Measurements from ENCODE around the gene MSL3. TPM values are rescaled to one million over a fixed set of nuclear protein-coding genes. Genes with fewer than 3 reads are reported as not detected.

The MSL3 gene
- total RNA-seq, 4 donors from 2014 or later: 14.2 to 29.6 (median 17.6) TPM

DNA sequence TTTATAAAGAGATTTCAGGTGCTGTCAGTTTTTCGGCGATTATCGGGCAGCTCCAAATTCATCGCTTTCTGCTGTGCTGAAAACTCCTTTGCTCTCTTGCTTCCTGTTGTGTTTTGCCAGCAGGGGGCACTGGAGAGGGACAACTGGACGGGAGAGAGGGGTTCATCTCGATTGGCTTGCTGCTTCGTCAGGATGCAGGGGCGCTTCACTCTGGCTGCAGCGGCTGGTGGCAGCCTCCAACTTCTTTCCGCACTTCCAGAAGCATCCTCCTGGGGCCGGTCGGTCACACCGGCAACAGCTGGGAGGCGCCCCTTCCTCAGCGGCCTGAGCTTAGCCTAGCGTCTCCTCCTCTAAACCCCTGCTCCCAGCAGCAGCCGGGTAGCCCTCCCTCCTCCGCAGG, 29.5 kb downstream of the MSL3 start:
- TF ChIP-seq, protein P1, sequence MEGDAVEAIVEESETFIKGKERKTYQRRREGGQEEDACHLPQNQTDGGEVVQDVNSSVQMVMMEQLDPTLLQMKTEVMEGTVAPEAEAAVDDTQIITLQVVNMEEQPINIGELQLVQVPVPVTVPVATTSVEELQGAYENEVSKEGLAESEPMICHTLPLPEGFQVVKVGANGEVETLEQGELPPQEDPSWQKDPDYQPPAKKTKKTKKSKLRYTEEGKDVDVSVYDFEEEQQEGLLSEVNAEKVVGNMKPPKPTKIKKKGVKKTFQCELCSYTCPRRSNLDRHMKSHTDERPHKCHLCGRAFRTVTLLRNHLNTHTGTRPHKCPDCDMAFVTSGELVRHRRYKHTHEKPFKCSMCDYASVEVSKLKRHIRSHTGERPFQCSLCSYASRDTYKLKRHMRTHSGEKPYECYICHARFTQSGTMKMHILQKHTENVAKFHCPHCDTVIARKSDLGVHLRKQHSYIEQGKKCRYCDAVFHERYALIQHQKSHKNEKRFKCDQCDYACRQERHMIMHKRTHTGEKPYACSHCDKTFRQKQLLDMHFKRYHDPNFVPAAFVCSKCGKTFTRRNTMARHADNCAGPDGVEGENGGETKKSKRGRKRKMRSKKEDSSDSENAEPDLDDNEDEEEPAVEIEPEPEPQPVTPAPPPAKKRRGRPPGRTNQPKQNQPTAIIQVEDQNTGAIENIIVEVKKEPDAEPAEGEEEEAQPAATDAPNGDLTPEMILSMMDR (IDR thresholded peaks at IDR 0.05): peak; percentile 19 to 48 (median 36)
- TF ChIP-seq POLR2A (IDR thresholded peaks at IDR 0.05): no peak
- DNase-seq: no peak
- WGBS, 2 donors: 33 to 44% methylated on average over 9 to 16 of the region's 18 CpGs
- intact Hi-C loops (cut with DNase I): no loop called here
- Histone ChIP-seq H3K4me1 (no peaks in the 10 kb centered on the region), H3K27me3 (no peaks in the 10 kb centered on the region), H3K27ac (no peak overlapping the region), H3K9me3 (no peaks in the 10 kb centered on the region), H3K36me3 (no peaks in the 10 kb centered on the region), H3K4me3 (peak overlapping the region in 3 of 4 donors; percentile 19 to 35 (median 26))

DNA sequence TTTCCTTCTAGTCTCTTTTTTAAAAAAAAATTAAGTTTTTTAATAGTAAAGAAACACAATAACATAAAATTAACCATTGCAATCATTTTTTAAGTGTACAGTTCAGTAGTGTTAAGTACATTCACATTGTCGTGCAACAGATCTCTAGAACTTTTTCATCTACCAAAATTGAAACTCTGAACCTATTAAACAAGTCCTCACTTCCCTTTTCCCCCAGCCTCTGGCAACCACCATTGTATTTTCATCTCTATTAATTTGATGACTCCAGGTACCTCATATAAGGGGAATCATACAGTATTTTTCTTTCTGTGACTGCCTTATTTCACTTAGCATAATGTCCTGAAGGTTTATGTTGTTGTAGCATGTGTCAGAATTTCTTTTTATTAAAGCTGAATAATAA, 31.8 kb downstream of the MSL3 start:
- Histone ChIP-seq H3K4me3 (no peak overlapping the region), H3K27ac (no peak overlapping the region), H3K36me3 (no peaks in the 10 kb centered on the region), H3K4me1 (no peaks in the 10 kb centered on the region), H3K27me3 (no peaks in the 10 kb centered on the region), H3K9me3 (no peaks in the 10 kb centered on the region)
- 47 to 73% methylated on average over 1 of the region's 1 CpG for WGBS, 2 donors
- TF ChIP-seq, protein P1 (IDR thresholded peaks at IDR 0.05): no peak
- no peak for TF ChIP-seq POLR2A (IDR thresholded peaks at IDR 0.05)
- intact Hi-C loops (cut with DNase I): no loop called here
- no peak for DNase-seq

DNA sequence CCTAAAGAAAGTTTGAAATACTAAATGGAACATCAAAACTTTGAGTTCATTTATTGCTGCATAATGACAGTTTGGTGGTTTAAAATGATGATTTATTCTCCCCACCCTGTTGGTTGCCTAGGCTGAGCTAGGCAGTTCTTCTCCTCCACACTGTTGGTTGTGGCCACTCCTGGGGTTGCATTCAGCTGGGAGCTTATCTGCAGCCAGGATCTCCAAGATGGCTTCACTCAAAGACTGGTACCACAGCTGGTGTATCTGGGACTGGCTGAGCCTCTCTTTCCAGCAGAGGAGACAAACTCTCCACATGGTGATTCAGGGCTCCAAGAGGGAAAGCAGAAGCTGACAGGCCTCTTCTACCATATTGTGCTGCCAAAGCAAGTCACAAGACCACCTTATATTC, 33.1 kb downstream of the MSL3 start:
- Histone ChIP-seq H3K9me3 (no peaks in the 10 kb centered on the region), H3K4me3 (no peak overlapping the region), H3K4me1 (no peaks in the 10 kb centered on the region), H3K36me3 (no peaks in the 10 kb centered on the region), H3K27ac (no peak overlapping the region), H3K27me3 (no peaks in the 10 kb centered on the region)
- no peak for DNase-seq
- TF ChIP-seq POLR2A (IDR thresholded peaks at IDR 0.05): no peak
- TF ChIP-seq, protein P1 (IDR thresholded peaks at IDR 0.05): no peak
- intact Hi-C loops (cut with DNase I): no loop called here

DNA sequence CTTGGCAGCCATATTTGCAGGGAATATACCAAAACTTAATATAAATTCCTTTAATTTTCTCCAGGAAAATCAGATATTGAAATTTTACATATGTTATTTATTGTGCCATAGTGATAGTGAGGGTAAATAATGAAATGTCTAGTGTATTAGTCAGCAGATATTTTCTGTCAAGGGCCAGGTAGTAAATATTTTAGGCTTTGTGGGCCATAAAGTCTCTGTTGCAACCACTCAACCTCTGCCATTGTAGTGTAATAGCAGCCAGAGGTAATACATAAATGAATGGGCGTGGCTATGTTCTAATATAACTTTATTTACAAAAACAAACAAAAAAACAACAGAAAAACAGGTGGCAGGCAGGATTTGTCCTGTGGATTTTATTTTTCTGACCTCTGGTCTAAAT, 33.5 kb downstream of the MSL3 start:
- no peak for DNase-seq
- Histone ChIP-seq H3K27me3 (no peaks in the 10 kb centered on the region), H3K4me1 (no peaks in the 10 kb centered on the region), H3K9me3 (no peaks in the 10 kb centered on the region), H3K27ac (no peak overlapping the region), H3K4me3 (no peak overlapping the region), H3K36me3 (no peaks in the 10 kb centered on the region)
- intact Hi-C loops (cut with DNase I): no loop called here
- 29 to 50% methylated on average over 1 of the region's 1 CpG for WGBS, 2 donors
- TF ChIP-seq, protein P1 (IDR thresholded peaks at IDR 0.05): no peak
- TF ChIP-seq POLR2A (IDR thresholded peaks at IDR 0.05): no peak

DNA sequence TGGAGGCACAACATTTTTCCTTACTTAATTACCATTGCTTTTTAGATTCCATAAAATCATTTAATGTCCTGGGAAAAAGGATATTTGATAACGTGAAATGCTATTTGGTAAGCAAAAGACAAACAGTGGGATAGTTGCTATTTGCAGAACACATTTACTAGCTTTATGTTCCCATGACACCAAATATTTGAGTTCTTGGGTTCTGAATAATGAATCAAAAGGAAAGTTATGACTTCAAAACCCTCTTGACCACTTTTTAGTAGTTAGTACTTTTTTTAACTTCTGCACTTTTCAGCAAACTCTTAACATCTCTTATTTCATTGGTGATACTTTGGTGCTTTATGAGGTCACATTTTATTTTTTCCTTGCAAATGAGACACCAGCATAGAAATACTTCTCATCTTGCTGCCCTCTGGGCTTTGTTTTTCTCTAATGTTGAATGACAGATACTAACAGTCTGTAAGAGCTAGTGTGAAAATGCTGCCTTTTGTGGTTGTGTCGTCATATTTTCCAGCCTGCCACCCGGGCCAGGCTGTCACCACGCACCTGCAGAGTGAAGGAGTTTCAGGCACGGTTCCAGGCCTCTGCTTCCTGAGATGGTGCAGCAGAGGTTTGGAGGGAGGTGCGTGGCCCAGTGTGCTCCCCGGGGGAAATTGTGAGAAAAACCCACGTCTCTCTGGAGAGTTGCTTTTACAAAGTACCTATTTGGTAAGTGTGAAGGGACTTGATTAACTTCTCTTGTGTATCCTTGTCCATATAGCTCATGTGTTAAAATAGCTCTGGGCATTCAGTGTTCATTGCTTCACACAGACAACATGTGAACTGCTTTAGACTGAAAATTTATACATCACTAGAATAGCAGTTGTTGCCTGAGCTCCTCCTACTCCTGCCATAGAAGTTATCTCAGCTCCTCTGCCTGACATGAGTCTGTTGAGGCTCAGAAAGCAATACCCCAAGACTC, 34.7 kb downstream of the MSL3 start:
- Histone ChIP-seq H3K4me1 (no peaks in the 10 kb centered on the region), H3K36me3 (no peaks in the 10 kb centered on the region), H3K4me3 (no peak overlapping the region), H3K9me3 (no peaks in the 10 kb centered on the region), H3K27ac (no peak overlapping the region), H3K27me3 (no peaks in the 10 kb centered on the region)
- intact Hi-C loops (cut with DNase I): no loop called here
- WGBS, 2 donors: 27 to 57% methylated on average over 1 to 5 of the region's 8 CpGs
- TF ChIP-seq POLR2A (IDR thresholded peaks at IDR 0.05): no peak
- TF ChIP-seq, protein P1 (IDR thresholded peaks at IDR 0.05): no peak
- no peak for DNase-seq
